ELF-1 (cell line): ENCODE data around the gene XPNPEP3.

Source experiments
- DNase-seq: peaks from one replicate; pipeline ENCODE4 v3.0.0-alpha.2; 2016; ENCODE audit warnings: low read depth, low spot score

Gene XPNPEP3

GRCh38 chr22:40939202-40939601, 82.3 kb downstream of the XPNPEP3 start:
- no peak for DNase-seq

GRCh38 chr22:40950962-40951794, 94.2 kb downstream of the XPNPEP3 start, which contains the start of gene RBX1:
Gene RBX1, plus strand, starts transcription at chr22:40951378. Its CDS starts 21 bp downstream, at chr22:40951399.
- peak; percentile 99 for DNase-seq

GRCh38 chr22:40951795-40952605, 95.1 kb downstream of the XPNPEP3 start:
- no peak for DNase-seq

- DNase-seq: no peak
Observed at GRCh38 chr22:40953471-40953870, 96.5 kb downstream of the XPNPEP3 start.

- no peak for DNase-seq
Observed at GRCh38 chr22:40954113-40954512, 97.2 kb downstream of the XPNPEP3 start.

- no peak for DNase-seq
Observed at GRCh38 chr22:40955571-40955970, 98.6 kb downstream of the XPNPEP3 start.

GRCh38 chr22:40957601-40958000, 100.7 kb downstream of the XPNPEP3 start:
- no peak for DNase-seq

- DNase-seq: no peak
Observed at GRCh38 chr22:40958299-40958698, 101.4 kb downstream of the XPNPEP3 start.

GRCh38 chr22:40960145-40960544, 103.2 kb downstream of the XPNPEP3 start:
- DNase-seq: no peak

- no peak for DNase-seq
Observed at GRCh38 chr22:40965936-40966725, 109.2 kb downstream of the XPNPEP3 start.

- no peak for DNase-seq
Observed at GRCh38 chr22:40966726-40967085, 109.8 kb downstream of the XPNPEP3 start.

GRCh38 chr22:40967111-40967760, 110.3 kb downstream of the XPNPEP3 start:
- no peak for DNase-seq

- DNase-seq: no peak
Observed at GRCh38 chr22:40972587-40972986, 115.6 kb downstream of the XPNPEP3 start.

- DNase-seq: no peak
Observed at GRCh38 chr22:40973144-40973543, 116.2 kb downstream of the XPNPEP3 start.

- DNase-seq: no peak
Observed at GRCh38 chr22:40975366-40975765, 118.4 kb downstream of the XPNPEP3 start.

- no peak for DNase-seq
Observed at GRCh38 chr22:40976866-40977700, 120.1 kb downstream of the XPNPEP3 start.

- no peak for DNase-seq
Observed at GRCh38 chr22:40979198-40979597, 122.2 kb downstream of the XPNPEP3 start.

GRCh38 chr22:40979871-40980270, 122.9 kb downstream of the XPNPEP3 start:
- no peak for DNase-seq
